B cell (primary cell): ENCODE results near the gene ARMC6.

Source experiments
- EZH2 ChIP-seq: IDR thresholded peaks from 2 replicates; pipeline ENCODE4 v1.6.1; 2012; ENCODE audit warnings: borderline replicate concordance, low read depth, mild to moderate bottlenecking, moderate library complexity, low read length; ENCODE audit not compliant: insufficient read depth, poor library complexity, severe bottlenecking
- TF ChIP-seq, protein P1 (sequence below): fragments of 200-600 bp; IDR thresholded peaks from one replicate; pipeline ENCODE4 v1.8.0; 2022; ENCODE audit warnings: antibody characterized with exemption, mild to moderate bottlenecking

- TF ChIP-seq, protein P1, sequence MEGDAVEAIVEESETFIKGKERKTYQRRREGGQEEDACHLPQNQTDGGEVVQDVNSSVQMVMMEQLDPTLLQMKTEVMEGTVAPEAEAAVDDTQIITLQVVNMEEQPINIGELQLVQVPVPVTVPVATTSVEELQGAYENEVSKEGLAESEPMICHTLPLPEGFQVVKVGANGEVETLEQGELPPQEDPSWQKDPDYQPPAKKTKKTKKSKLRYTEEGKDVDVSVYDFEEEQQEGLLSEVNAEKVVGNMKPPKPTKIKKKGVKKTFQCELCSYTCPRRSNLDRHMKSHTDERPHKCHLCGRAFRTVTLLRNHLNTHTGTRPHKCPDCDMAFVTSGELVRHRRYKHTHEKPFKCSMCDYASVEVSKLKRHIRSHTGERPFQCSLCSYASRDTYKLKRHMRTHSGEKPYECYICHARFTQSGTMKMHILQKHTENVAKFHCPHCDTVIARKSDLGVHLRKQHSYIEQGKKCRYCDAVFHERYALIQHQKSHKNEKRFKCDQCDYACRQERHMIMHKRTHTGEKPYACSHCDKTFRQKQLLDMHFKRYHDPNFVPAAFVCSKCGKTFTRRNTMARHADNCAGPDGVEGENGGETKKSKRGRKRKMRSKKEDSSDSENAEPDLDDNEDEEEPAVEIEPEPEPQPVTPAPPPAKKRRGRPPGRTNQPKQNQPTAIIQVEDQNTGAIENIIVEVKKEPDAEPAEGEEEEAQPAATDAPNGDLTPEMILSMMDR: no peak
- TF ChIP-seq EZH2: no peak
These were observed 805 bp upstream of the ARMC6 start for GRCh38 chr19:19032420-19033175.
